CD4-positive, alpha-beta memory T cell (primary cell): Measurements from ENCODE around the gene AHRR. TPM values are rescaled to one million over a fixed set of nuclear protein-coding genes. Genes with fewer than 3 reads are reported as not detected.
A peak's percentile ranks its signal among the peaks of the same experiment; 100 is the strongest.
"Not testable (repeated sequence)": the region's sequence is repeated elsewhere in the genome, so short reads cannot be mapped to it uniquely, and the experiment has no call there.

Experiments
- CTCF ChIA-PET: fragments of 350-600 bp; sonication (Branson Sonifier 250); formaldehyde crosslinking; loops from one replicate; lab custom pipeline; 2021; ENCODE audit warnings: inconsistent platforms; ENCODE audit not compliant: partially characterized antibody; lab: Charles Lee
- POLR2A ChIA-PET: fragments of 350-600 bp; sonication (Branson Sonifier 250); formaldehyde crosslinking; loops from one replicate; lab custom pipeline; 2021; ENCODE audit not compliant: partially characterized antibody; lab: Charles Lee
- DNase-seq, 5 donors: peaks; one replicate each; pipeline versions ENCODE4 v3.0.0 to v3.0.0-alpha.2; 2020 to 2022; ENCODE audit warnings: mixed read lengths in 1 of 5
- H3K27ac ChIP-seq: one replicate; pipeline ENCODE4 v1.7.0; 2013; ENCODE audit warnings: low read depth, low read length
- H3K27me3 ChIP-seq: 2 replicates; pipeline ENCODE4 v1.7.0; 2013; ENCODE audit warnings: mild to moderate bottlenecking, low read length, moderate library complexity; ENCODE audit not compliant: insufficient read depth
- H3K36me3 ChIP-seq: 2 replicates; pipeline ENCODE4 v1.7.0; 2013; ENCODE audit warnings: mild to moderate bottlenecking, low read length, moderate library complexity; ENCODE audit not compliant: insufficient read depth
- H3K4me1 ChIP-seq: 2 replicates; pipeline ENCODE4 v1.7.0; 2013; ENCODE audit warnings: mild to moderate bottlenecking, low read length, moderate library complexity; ENCODE audit not compliant: insufficient read depth
- H3K4me3 ChIP-seq, 2 donors: one replicate each; pipeline ENCODE4 v1.7.0; 2013; ENCODE audit warnings: low read length in 2 of 2, mild to moderate bottlenecking in 1 of 2
- H3K9me3 ChIP-seq, 2 donors: one replicate each; pipeline ENCODE4 v1.7.0; 2013; ENCODE audit warnings: low read length in 2 of 2, control low read depth in 1 of 2; ENCODE audit not compliant: control insufficient read depth in 1 of 2
- H3K27ac Mint-ChIP-seq, 7 donors: one replicate each; pipeline ENCODE4 v1.8.0; 2020 to 2021; ENCODE audit warnings: mixed read lengths in 7 of 7, mild to moderate bottlenecking in 6 of 7, inconsistent platforms in 3 of 7, moderate library complexity in 3 of 7
- H3K27me3 Mint-ChIP-seq, 2 donors: one replicate each; pipeline ENCODE4 v1.8.0; 2020 to 2021; ENCODE audit warnings: mixed read lengths in 2 of 2
- H3K36me3 Mint-ChIP-seq, 2 donors: one replicate each; pipeline ENCODE4 v1.8.0; 2020 to 2021; ENCODE audit warnings: mixed read lengths in 2 of 2, inconsistent platforms in 1 of 2, mild to moderate bottlenecking in 1 of 2
- H3K4me1 Mint-ChIP-seq, 4 donors: one replicate each; pipeline ENCODE4 v1.8.0; 2020 to 2021; ENCODE audit warnings: mixed read lengths in 4 of 4, mild to moderate bottlenecking in 1 of 4
- H3K4me3 Mint-ChIP-seq, 8 donors: one replicate each; pipeline ENCODE4 v1.8.0; 2020 to 2021; ENCODE audit warnings: mixed read lengths in 8 of 8, mild to moderate bottlenecking in 7 of 8, moderate library complexity in 6 of 8, inconsistent platforms in 3 of 8
- H3K9me3 Mint-ChIP-seq, 8 donors: one replicate each; pipeline ENCODE4 v1.8.0; 2020 to 2021; ENCODE audit warnings: mixed read lengths in 8 of 8, mild to moderate bottlenecking in 5 of 8, inconsistent platforms in 3 of 8, moderate library complexity in 1 of 8
- intact Hi-C: fragments of 100-400 bp; cut with micrococcal nuclease; formaldehyde crosslinking; loops from one replicate; pipeline ENCODE4 v1.15.1; 2023
- polyA plus RNA-seq, 2 donors: library from polyadenylated mRNA; unstranded; fragments of 300-500 nt; fragmentation: Illumina TruSeq; gene quantifications; one replicate each; pipeline ENCODE4 v1.2.3, GENCODE V29; 2021
- total RNA-seq, 2 experiments: library from RNA; stranded (reverse); gene quantifications; one replicate each; pipeline ENCODE4 v1.2.3, GENCODE V29; 2021

Gene AHRR
- total and polyA plus RNA-seq, 4 experiments from 2014 or later, result 0.23 to 2.7 (median 0.74) TPM

DNA sequence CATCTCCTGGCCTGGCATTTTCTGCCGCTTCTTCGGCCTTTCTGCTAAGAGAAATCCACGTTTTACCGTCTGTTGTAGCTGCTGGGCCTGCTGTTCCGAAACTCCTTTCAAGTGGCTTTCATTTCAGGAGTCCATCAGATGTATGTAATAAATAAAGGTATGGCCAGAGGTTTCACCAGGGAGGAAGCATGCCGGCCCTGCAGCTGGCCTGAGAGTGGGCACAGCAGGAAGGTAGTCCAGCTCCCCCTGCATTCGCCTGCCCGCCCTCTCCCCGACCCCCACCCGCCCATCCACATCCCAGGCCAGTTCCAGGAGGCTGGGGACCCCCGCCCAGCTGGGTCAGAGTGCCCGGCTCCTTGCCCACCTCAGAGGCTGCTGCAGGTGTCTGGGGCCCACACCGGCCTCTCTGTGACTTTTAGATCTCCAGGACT is 75.0 kb downstream of the AHRR start:
- Mint-ChIP-seq H3K36me3 (no peaks in the 10 kb centered on the region), H3K9me3 (no peaks in the 10 kb centered on the region), H3K4me1 (peaks cover 12 to 15% (median 14%) of the 10 kb centered on the region in 4 donors), H3K27me3 (peaks cover 10 to 12% of the 10 kb centered on the region in 2 donors), H3K27ac (no peak overlapping the region), H3K4me3 (no peak overlapping the region)
- CTCF ChIA-PET, result no interaction called here
- H3K4me3 ChIP-seq, result no peak overlapping the region
- POLR2A ChIA-PET, result no interaction called here
- peaks cover 11% of the 10 kb centered on the region for H3K4me1 ChIP-seq
- no peaks in the 10 kb centered on the region for H3K27me3 ChIP-seq
- H3K27ac ChIP-seq, result no peak overlapping the region
- H3K36me3 ChIP-seq, result no peaks in the 10 kb centered on the region
- intact Hi-C loops, result no loop called here
- no peaks in the 10 kb centered on the region for H3K9me3 ChIP-seq
- DNase-seq, result no peak

DNA sequence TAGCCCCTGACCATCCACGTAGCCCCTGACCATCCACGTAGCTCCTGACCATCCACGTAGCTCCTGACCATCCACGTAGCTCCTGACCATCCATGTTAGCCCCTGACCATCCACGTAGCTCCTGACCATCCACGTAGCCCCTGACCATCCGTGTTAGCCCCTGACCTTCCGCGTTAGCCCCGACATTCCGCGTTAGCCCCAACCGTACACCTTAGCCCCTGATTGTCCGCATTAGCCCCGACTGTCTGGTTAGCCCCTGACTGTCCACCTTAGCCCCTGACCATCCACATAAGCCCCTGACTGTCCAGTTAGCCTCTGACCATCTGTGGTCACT is 76.6 kb downstream of the AHRR start:
- CTCF ChIA-PET, H3K4me3 Mint-ChIP-seq: not testable (repeated sequence)
- H3K27ac Mint-ChIP-seq, result peak overlapping the region in 2 of 7 donors; percentile 48 to 73

DNA sequence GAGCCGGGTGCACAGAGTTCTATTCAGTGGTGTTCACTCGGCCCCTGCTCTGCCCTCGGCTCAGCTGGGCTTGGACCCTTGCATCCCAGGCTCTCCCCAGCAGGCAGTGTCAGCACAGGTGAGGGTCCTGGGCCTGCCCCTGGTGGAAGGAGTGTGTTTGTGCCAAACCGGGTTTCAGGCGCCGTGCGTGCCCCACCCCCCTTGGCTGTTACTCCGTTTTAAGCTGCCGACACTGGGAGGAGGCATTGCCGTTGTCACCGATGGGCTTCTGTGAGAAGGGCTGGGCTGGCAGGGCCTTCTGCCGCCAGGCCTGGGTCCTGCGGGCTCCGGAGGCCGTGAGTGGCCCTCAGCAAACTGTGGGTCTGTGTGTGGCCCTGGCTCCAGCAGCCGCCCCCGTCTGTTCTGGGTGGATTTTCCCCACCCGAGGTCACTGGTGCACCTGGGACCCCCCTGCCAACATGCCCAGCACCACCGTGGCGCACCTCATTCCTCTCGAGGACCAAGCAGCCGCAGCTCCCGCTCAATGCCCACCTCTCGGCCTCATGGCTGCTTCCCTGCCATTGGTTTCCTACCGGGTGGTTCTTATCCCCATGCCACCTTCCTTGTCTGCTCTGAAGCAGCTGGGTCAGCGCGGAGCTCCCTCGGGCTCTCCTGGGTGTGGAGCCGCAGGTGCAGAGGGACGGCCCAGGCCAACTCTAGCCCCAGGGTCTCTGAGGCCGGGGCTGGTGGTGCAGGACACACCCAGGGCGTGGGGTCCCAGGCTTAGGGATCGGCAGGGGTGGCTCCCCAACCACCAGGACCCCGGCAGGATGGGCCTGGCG is 77.2 kb downstream of the AHRR start:
- intact Hi-C loops, result no loop called here
- Mint-ChIP-seq H3K4me1 (peaks cover 0 to 1% (median 0%) of the 10 kb centered on the region in 4 donors), H3K4me3 (no peak overlapping the region), H3K36me3 (no peaks in the 10 kb centered on the region), H3K27me3 (peaks cover 23 to 26% of the 10 kb centered on the region in 2 donors), H3K27ac (peak overlapping the region in 2 of 7 donors; percentile 48 to 73), H3K9me3 (peaks cover 0 to 2% (median 0%) of the 10 kb centered on the region in 8 donors)
- H3K27me3 ChIP-seq, result peaks cover 7% of the 10 kb centered on the region
- CTCF ChIA-PET, result no interaction called here
- H3K4me1 ChIP-seq, result no peaks in the 10 kb centered on the region
- H3K36me3 ChIP-seq, result no peaks in the 10 kb centered on the region
- H3K27ac ChIP-seq, result no peak overlapping the region
- DNase-seq, result peak in 1 of 5 donors; percentile 25
- POLR2A ChIA-PET, result interaction anchor here (1.5 kb wide), 1 partner anchor 24 kb away, joined by 3 read pairs; no protein-coding TSS in a partner anchor
- no peak overlapping the region for H3K4me3 ChIP-seq
- no peaks in the 10 kb centered on the region for H3K9me3 ChIP-seq

More for the DNA sequence above, 76.6 kb downstream of the AHRR start:
- H3K27me3 ChIP-seq, H3K27ac ChIP-seq, H3K4me3 ChIP-seq, H3K36me3 Mint-ChIP-seq, intact Hi-C loops, POLR2A ChIA-PET, H3K9me3 ChIP-seq, H3K36me3 ChIP-seq, H3K4me1 Mint-ChIP-seq, H3K9me3 Mint-ChIP-seq, H3K4me1 ChIP-seq, DNase-seq: not testable (repeated sequence)
- peaks cover 23 to 25% of the 10 kb centered on the region in 2 donors for H3K27me3 Mint-ChIP-seq

DNA sequence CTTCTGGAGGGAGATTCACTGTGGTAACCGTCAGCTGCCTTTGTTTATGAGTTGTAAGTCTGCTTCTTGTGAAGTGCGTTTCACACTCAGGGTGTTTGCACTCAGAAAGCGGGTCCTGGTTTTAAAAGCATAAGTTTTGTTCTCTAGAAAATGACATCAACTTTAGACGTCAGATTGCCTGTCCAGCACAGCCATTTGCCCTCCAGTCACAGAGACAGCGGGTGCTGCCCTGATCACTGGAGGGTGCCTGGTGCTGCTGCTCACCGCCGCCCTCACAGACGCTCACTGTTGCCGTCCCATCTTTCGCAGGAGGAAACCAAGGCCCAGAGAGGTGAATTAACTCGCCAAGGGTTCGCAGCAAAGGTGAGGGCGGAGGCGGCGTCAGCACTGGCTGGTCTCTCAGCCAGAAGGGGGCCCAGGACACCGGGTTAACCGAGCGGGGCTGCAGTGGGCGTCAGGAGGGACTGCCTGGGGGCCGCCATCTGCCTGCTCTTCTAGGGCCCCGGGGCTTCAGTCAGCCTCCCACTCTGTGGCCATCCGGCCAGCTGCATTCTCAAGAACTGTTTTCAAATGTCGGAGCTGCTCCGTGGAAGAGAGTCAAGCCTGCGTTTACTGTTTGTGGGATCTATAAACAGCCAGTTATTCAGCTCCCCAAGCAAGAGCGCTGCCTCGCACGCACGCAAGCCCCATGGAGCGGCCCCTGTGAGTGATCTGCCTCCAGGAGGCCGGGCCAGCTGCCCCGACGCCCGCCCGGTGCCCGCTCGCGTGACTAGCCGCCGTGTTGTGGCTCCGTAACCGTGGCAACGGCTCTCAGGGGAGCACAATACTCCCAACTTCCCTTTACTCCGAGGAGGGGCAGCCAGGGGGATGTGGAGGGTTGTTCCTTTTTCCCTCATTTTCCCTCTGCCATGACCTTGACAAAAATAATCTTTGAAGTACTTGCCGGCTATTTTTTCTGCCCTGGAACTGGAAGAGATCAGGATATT is 78.1 kb downstream of the AHRR start:
- CTCF ChIA-PET, result no interaction called here
- peaks cover 27% of the 10 kb centered on the region in 2 donors for H3K27me3 Mint-ChIP-seq
- no peak overlapping the region for H3K4me3 ChIP-seq
- H3K27ac Mint-ChIP-seq, result peak overlapping the region in 1 of 7 donors; percentile 73
- no peaks in the 10 kb centered on the region for H3K4me1 ChIP-seq
- H3K27me3 ChIP-seq, result peaks cover 7% of the 10 kb centered on the region
- no peak overlapping the region for H3K27ac ChIP-seq
- peaks cover 0 to 2% (median 0%) of the 10 kb centered on the region in 8 donors for H3K9me3 Mint-ChIP-seq
- no peaks in the 10 kb centered on the region for H3K4me1 Mint-ChIP-seq
- no peaks in the 10 kb centered on the region for H3K36me3 Mint-ChIP-seq
- intact Hi-C loops, result no loop called here
- no peak for DNase-seq
- H3K4me3 Mint-ChIP-seq, result no peak overlapping the region
- H3K9me3 ChIP-seq, result no peaks in the 10 kb centered on the region
- H3K36me3 ChIP-seq, result no peaks in the 10 kb centered on the region
- POLR2A ChIA-PET, result interaction anchor here (1.5 kb wide), 1 partner anchor 25 kb away, joined by 3 read pairs; no protein-coding TSS in a partner anchor

DNA sequence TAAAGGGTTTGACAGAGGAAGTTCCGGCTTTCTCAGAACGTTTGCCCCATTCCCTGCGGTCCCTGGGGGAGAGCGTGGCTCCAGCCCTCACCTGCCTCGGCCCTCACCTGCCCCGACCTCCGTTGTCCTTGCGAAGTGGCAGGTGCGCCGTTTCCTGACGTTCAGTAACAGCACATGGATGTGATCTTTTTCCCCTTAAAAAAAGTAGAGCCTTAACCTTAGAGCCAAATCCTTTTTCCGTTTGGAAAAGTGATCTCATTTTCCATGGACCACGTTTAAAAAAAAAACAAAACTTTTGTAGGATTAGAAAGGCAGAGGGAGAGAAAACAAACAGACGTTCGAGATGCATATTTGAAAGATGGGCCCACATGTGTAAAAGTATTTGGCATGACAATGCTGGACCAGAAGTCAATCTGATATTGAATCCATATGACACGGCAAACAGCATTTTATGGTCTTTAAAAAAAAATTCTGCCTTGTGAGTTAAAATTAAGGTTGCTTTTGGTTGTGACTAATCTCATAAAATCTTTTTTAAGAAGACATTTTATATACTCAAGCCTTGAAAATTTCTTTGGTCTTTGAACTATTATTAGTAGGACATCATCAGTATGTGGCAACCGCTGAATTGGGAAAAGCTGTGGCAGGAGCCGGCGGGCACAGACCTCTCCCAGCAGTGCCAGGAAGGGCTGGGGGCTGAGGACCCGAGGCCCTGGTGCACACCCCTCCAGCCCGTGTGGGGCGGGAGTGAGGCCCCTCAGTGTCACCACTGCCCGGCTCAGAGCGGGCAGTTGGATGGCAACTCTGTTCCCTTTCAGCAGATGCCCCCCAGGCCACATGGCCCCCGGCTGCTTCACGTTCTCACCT is 79.0 kb downstream of the AHRR start:
- Mint-ChIP-seq H3K4me3 (no peak overlapping the region), H3K27ac (no peak overlapping the region), H3K36me3 (no peaks in the 10 kb centered on the region), H3K4me1 (no peaks in the 10 kb centered on the region), H3K27me3 (peaks cover 27 to 28% of the 10 kb centered on the region in 2 donors), H3K9me3 (peaks cover 0 to 2% (median 0%) of the 10 kb centered on the region in 8 donors)
- H3K4me3 ChIP-seq, result no peak overlapping the region
- no peaks in the 10 kb centered on the region for H3K9me3 ChIP-seq
- peaks cover 7% of the 10 kb centered on the region for H3K27me3 ChIP-seq
- ChIA-PET POLR2A (interaction anchor here (1.5 kb wide), 1 partner anchor 26 kb away, joined by 3 read pairs; no protein-coding TSS in a partner anchor), CTCF (no interaction called here)
- no peaks in the 10 kb centered on the region for H3K4me1 ChIP-seq
- no peak overlapping the region for H3K27ac ChIP-seq
- H3K36me3 ChIP-seq, result no peaks in the 10 kb centered on the region
- intact Hi-C loops, result no loop called here
- DNase-seq, result no peak

DNA sequence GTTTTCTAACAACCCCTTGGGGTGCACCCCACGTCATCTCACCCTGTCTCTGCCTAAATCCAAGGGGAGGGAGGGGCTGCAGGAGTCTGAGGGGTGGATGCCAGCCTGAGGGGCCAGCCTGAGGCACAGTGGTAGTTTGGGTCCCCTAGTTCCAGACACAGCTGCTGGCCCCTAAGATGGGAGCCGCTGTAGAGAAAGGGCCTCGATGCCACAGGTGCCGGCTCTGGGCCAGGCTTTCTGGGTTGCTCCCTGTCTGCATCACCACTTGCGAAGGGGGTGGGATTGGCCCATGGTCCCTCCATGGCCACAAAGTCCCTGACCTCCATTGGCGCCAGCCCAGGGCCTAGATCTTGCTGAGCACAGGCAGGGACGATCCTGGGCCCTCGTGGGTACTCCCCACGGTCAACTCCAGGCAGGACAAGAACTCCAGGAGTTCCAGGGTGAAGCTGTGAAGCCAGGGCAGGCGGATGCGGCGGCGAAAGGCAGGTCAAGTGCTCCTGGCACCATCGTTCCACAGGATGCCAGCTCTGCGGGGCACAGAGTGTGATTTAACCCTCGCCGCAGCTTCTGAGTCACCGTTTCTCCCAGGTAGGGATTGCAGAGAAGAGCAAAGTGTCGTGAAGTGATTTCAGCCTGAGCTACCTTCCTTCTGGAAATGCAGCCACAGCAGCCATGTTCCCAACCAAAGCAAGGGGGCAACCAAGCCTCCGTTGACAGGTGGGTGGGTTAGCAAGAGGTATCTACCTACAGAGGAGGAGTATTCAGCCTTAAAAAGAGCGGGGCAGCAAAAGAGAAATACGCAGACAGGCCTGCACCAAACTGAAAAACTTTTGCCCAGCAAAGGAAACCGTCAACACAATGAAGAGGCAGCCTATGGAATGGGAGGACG is 79.9 kb downstream of the AHRR start:
- POLR2A ChIA-PET, result no interaction called here
- no peak overlapping the region for H3K4me3 ChIP-seq
- H3K36me3 Mint-ChIP-seq, result no peaks in the 10 kb centered on the region
- intact Hi-C loops, result no loop called here
- H3K27me3 Mint-ChIP-seq, result peaks cover 31 to 32% of the 10 kb centered on the region in 2 donors
- H3K27ac ChIP-seq, result no peak overlapping the region
- DNase-seq, result no peak
- no peaks in the 10 kb centered on the region for H3K9me3 ChIP-seq
- peaks cover 0 to 2% (median 0%) of the 10 kb centered on the region in 8 donors for H3K9me3 Mint-ChIP-seq
- no peaks in the 10 kb centered on the region for H3K4me1 Mint-ChIP-seq
- CTCF ChIA-PET, result no interaction called here
- H3K36me3 ChIP-seq, result no peaks in the 10 kb centered on the region
- H3K4me1 ChIP-seq, result no peaks in the 10 kb centered on the region
- H3K27ac Mint-ChIP-seq, result no peak overlapping the region
- H3K4me3 Mint-ChIP-seq, result no peak overlapping the region
- peaks cover 7% of the 10 kb centered on the region for H3K27me3 ChIP-seq
